GM19455 (cell line): ENCODE measurements around the gene STRA8.
A peak's percentile ranks its signal among the peaks of the same experiment; 100 is the strongest.

Source experiments
- ATAC-seq: cut with Tn5 transposase; IDR thresholded peaks from one replicate; pipeline ENCODE4 v1.9.1; 2021; ENCODE audit not compliant: unreplicated experiment

The STRA8 gene

GRCh38 chr7:135263321-135263970 lies 29.8 kb downstream of the STRA8 start:
- no peak for ATAC-seq

- no peak for ATAC-seq
These were observed 32.0 kb downstream of the STRA8 start for GRCh38 chr7:135265637-135266036.

GRCh38 chr7:135269921-135270320 lies 36.3 kb downstream of the STRA8 start:
- ATAC-seq = no peak

GRCh38 chr7:135270577-135271254 lies 37.1 kb downstream of the STRA8 start:
- ATAC-seq = no peak

GRCh38 chr7:135271255-135271615 lies 37.6 kb downstream of the STRA8 start:
- no peak for ATAC-seq

DNA sequence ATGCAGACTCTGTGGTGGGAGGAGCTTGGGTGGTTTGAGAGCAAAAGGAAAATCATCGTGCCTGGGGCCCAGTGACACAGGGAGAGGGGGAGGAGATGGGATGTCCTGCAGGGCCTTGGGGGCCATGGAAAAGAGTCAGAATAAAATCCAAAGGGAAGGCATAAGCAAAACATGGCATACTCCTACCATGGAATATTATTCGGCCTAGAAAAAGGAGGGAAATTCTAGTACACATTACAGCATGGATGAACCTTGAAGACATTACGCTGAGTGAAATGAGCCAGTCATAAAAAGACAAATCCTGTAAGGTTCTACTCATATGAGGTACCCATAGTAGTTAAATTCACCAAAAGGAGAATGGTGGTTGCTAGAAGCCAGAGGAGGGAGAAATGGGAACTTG lies 38.7 kb downstream of the STRA8 start:
- ATAC-seq = no peak

DNA sequence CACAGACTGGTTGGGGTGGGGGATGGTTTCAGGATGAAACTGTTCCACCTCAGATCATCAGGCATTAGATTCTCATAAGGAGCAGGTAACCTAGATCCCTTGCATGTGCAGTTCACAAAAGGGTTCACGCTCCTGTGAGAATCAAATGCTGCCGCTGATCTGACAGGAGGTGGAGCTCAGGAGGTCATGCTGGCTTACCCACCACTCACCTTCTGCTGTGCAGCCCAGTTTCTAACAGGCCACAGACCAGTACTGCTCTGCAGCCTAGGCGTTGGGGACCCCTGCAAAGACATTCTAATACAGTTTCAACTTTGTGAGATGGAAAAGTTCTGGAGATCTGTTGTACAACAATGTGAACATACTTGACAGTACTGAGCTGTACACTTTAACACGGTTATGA lies 39.9 kb downstream of the STRA8 start:
- ATAC-seq = no peak

- ATAC-seq = peak; percentile 73
These were observed 41.0 kb downstream of the STRA8 start for GRCh38 chr7:135274495-135275268.

- ATAC-seq = no peak
These were observed 42.4 kb downstream of the STRA8 start for GRCh38 chr7:135275971-135276580.

DNA sequence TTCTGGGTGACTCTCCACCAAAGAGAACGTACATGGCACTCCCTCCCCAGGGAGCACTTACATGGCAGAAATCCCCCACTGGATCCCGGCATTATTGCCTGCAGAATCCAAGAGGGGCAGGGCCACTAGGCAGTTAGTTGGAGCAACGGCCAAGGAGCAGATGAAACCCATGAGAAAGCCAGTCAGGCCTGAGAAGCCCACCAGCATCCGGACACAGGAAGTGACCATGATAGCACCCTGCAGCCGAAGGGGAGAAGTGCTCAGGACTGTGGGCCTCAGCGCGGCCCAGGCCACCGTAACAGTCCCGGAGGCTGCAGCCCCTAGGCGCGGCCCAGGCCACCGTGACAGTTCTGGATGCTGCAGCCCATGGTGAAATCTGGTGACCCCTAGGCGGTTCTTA lies 43.5 kb downstream of the STRA8 start:
- ATAC-seq = no peak

DNA sequence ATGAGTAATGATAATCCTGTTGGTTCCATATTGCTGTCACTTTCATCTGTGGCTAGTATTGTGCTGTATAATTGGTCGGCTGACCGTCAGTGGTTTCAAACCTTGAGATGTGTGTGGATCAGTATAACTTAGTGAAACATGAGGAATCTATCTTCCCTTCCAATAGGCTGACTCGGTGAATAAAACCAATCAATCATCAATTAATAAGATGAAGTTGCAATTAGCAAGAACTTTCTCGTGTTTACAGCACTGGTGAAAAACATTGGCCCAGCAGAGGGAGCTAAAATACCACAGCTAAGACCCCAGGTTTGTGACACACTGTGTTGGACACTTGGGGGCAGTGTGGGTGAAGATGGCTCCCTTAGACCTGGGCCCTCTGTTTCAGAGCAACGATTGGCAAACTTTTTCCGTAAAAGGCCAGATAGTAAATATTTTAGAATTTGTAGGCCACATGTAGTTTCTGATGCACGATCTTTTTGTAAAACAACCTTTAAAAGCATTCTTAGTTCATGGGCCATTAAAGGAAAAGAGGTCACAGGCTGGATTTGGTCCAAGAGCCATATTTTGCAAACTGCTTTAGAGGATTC lies 47.8 kb downstream of the STRA8 start:
- ATAC-seq = peak; percentile 100

DNA sequence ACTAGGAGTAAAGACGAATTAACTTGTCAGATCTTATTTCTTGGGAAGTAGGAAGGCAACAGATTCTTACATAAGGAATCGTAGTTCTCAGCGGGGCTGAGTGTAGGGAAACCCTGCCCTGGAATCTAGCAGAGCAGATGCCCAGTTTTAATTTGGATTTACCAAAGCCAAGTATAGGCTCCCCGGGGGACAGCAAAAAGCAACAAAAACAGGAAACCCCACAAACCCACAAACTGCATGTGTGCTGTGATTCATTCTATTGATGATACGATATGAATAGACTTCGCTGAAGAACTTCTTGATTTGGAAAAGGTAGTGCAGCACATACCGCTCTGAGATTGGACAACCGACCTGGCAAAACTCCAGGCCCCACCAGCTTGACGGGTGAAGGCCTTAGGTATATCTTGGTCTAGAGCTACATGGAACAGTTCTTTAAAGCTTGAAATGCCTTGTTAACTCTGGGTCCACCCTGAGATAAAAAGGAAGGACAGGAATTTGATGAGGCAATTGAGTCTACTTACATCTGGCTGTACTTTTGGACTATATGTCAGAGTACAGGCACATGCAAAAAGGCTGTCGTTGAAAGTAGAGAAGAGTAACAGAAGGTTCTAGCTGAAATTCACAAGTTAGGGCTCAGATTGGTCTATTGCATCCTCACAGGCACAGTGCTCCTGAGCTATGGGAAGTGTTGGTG lies 49.1 kb downstream of the STRA8 start:
- no peak for ATAC-seq

DNA sequence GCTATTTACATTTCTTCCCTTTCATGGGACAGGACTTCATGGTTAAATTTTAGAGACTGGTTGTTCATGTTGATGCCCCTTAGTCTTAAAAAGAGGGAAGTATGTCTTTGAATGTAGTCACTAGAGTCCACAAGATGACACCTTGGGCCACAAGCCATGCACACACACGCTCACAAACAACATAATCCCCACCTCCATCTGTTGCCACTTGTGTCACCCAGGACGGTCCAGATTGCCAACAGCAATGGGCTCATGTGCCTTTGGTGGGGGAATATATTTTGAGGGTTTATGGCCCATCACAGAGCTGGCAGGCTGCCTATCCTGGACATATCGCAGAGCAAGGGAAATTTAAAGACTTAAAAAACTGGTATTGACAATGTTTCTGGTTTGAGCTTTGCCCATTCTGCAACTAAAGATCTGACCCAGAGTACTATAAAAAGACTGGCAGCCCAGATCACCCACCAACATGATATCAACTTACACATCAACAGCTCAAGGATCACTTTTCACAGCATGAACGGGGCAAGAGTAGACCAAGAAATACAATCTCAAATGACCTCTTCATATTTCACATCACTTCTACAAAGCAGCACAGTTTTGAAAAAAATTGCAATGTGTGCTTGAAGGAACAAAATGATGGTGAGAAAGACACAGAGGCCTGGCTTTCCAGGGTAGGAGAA lies 50.5 kb downstream of the STRA8 start:
- ATAC-seq = no peak

- no peak for ATAC-seq
These were observed 52.1 kb downstream of the STRA8 start for GRCh38 chr7:135285547-135286233.

DNA sequence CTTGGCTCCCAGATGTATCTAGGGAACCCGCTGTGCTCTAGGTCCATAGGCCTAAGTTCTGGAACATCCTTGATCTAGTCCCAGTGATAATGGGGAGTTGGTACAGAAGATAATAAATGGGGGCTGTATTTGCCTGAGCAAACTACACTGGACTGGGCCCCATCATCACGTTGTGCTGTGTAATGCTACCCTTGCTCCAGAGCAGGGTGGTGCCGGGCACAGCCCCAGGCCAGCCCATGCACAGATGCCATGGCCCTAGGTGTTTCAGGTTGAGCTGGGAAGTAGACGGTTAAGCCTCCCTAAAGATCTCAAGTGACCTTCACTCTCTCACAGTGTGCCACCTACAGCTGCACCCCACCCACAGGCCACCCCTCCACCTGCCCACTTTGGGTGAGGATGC lies 53.2 kb downstream of the STRA8 start:
- no peak for ATAC-seq

DNA sequence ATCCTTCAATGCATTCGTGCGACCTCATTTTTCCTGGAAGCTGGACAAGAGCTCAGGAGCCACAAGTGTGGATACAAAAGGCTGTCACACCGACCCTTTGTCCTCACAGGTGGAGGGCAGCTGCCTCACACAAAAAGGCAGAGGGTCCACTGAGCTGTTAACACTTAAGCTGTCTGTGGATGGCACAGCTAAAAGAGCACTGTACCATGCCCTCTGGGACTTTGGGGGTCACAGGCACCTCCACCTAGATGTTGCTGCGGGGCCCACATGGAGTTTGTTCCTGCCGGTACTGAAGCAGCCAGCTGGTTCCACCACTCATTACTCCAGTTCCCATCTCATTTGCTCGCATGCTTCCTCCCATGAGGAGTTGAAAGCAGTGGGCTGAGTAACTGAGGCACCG lies 57.0 kb downstream of the STRA8 start:
- no peak for ATAC-seq

GRCh38 chr7:135291809-135292253 lies 58.2 kb downstream of the STRA8 start:
- ATAC-seq = no peak

DNA sequence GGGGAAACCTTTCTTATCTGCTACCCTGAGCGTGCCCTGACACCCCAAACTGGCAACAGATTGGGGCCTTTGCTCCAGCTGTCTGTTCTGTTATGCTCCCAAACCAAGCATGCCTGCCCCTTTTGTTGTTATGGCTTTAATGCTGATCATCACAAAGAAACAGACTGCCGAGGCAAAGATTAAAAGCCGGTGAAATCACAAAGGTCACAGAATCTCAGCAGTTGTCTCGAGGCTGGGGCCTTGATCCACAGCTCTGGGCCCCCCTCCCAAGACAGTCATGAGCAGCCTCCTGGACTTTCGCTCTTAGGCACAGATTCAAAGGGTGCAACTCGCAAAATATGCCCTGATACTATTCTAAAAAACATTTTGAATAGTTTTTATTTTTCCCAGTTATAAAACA lies 65.6 kb downstream of the STRA8 start:
- ATAC-seq = no peak

DNA sequence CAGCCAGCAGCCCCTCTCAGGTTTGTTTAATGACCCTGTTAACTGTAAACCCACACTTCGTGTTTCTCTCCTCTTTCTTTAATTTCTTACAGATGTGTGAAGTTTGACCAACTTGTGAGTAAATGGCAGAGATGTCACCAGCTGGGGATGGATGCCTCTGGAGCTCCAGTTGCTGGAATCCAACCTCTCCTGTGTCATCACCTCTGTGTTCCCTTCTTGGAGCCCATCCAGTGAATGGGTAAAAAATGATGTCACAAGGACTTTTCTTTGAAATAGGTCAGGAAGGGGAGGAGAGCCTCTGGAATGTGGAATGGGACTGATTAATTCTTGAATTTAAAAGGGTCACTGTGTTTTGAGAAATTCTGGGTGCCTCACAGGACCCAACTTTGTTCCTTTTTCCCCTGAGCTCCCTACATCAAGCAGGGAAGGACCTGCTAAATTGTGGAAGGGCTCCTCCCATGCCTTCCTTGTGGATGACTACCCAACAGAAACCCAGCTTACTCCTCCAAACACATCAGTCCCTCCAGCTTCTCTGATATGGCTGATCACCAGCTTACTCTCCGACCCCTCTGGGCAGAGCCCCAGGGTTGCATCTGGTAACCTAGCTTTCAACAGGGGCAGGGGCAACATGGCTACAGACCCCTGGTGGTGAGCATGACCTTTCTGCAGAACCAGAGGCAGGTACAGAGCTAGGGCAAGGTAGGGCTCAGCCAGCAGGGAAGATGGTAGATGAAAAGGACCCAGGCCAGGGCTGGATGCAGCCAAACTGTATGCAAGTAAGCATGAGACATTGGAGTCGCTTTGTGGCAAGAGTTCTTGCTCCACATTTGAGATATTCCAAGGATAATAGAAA lies 67.5 kb downstream of the STRA8 start:
- no peak for ATAC-seq
